Stomach smooth muscle (tissue), 2 donors: Measurements from ENCODE around the gene YEATS4.
"Not testable (repeated sequence)": the region's sequence is repeated elsewhere in the genome, so short reads cannot be mapped to it uniquely, and the experiment has no call there.

Experiments used
- H3K27ac ChIP-seq: one replicate; pipeline ENCODE4 v1.7.0; 2013; ENCODE audit warnings: mild to moderate bottlenecking, low read length, inconsistent platforms
- H3K27me3 ChIP-seq, 2 donors: one replicate each; pipeline ENCODE4 v1.7.0; 2013; ENCODE audit warnings: low read length in 2 of 2; ENCODE audit not compliant: insufficient read depth in 2 of 2, control insufficient read depth in 1 of 2
- H3K36me3 ChIP-seq, 2 donors: one replicate each; pipeline ENCODE4 v1.7.0; 2013; ENCODE audit warnings: low read length in 2 of 2; ENCODE audit not compliant: control insufficient read depth in 2 of 2, insufficient read depth in 2 of 2
- H3K4me1 ChIP-seq: one replicate; pipeline ENCODE4 v1.7.0; 2013; ENCODE audit warnings: low read length; ENCODE audit not compliant: control insufficient read depth, insufficient read depth
- H3K4me3 ChIP-seq, 2 donors: one replicate each; pipeline ENCODE4 v1.7.0; 2013; ENCODE audit warnings: low read length in 2 of 2
- H3K9ac ChIP-seq, 2 donors: one replicate each; pipeline ENCODE4 v1.7.0; 2013; ENCODE audit warnings: low read length in 2 of 2, mild to moderate bottlenecking in 1 of 2
- H3K9me3 ChIP-seq, 2 donors: one replicate each; pipeline ENCODE4 v1.7.0; 2013; ENCODE audit warnings: low read length in 2 of 2; ENCODE audit not compliant: control insufficient read depth in 2 of 2
- donor health status: healthy.
- donor health status: Pancreatic carcinoma.

YEATS4 gene

DNA sequence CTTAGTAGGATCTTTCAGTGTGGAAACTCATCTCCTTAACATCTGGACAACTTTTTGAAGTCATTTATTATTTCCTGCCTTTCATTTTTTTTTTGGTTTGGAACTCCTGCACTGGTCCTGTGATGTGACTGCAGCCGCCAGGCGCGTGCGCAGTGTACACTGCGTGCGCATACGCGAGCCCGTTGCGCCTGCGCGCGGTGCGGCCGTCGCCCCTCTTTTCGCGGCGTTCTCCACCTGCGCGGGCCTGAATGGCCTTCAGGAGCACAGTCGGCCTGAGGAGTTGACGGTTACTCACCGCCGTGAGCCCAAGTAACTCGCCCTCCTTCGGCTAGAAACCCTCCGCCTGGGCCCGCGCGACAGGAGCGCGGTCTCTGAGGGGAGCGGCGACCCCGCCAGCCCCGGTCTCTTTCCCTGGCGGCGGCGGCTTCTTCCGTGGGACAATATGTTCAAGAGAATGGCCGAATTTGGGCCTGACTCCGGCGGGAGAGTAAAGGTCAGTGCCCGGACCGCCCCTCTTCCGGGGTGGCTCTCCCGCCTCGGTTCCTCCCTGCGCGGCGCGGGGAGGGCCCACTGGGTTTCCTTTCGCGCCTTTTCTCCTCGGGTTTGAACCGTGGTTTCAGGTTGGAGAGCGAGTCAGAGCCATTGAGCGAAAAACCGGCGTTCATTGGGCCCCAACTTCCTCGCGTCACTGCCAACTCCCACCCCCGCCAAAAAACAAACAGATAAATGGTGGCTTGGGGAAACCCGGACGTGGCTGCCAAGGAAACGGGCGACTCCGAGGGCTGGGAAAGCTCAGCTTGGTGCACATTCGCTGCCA, at the start of gene YEATS4:
YEATS4 (plus strand) TSS at position 213 of the 817 bp plus-strand sequence; CDS start at position 443, 230 bp downstream.
- H3K4me3 ChIP-seq, result peak within 1 kb of the TSS; percentile 88 to 98
- H3K36me3 ChIP-seq, result no peaks in the 10 kb centered on the region
- peak within 1 kb of the TSS; percentile 86 for H3K27ac ChIP-seq
- H3K27me3 ChIP-seq, result no peaks in the 10 kb centered on the region
- peaks cover 7% of the 10 kb centered on the region for H3K4me1 ChIP-seq
- H3K9ac ChIP-seq, result peak within 1 kb of the TSS; percentile 60 to 91
- no peaks in the 10 kb centered on the region for H3K9me3 ChIP-seq

DNA sequence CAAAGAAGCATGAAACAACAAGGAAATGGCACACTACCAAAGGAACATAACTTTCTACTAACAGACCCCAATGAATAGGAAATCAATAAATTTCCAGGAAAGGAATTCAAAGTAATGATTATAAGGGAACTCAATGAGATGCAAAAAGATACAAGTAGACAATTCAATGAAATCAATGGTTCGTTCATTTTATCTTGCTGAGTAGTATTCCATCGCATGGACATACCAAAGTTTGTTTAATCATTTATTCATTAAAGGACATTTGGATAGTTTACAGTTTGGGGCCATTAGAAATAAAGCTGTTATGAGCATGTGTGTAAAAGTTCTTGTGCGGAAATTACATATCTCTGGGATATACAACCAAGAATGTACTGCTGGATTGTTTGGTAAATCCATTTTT, 46.3 kb upstream of the YEATS4 start:
- H3K4me3 ChIP-seq, result no peak overlapping the region
- no peaks in the 10 kb centered on the region for H3K4me1 ChIP-seq
- no peaks in the 10 kb centered on the region for H3K27me3 ChIP-seq

DNA sequence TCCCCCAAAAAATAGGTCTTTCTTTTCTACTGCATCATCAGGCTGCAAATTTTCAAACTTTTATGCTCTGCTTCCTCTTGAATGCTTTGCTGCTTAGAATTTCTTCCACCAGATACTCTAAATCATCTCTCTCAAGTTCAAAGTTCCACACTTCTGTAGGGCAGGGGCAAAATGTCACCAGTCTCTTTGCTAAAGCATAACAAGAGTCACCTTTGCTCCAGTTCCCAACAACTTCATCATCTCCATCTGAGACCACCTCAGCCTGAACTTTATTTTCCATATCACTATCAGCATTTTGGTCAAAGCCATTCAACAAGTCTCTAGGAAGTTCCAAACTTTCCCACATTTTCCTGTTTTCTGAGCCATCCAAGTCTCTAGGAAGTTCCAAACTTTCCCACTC, 42.8 kb upstream of the YEATS4 start:
- H3K27ac ChIP-seq, result not testable (repeated sequence)

More for the DNA sequence above, 46.3 kb upstream of the YEATS4 start:
- Histone ChIP-seq H3K9ac (no peak overlapping the region), H3K27ac (no peak overlapping the region), H3K9me3 (peaks cover 0 to 4% of the 10 kb centered on the region in 2 donors), H3K36me3 (no peaks in the 10 kb centered on the region)

DNA sequence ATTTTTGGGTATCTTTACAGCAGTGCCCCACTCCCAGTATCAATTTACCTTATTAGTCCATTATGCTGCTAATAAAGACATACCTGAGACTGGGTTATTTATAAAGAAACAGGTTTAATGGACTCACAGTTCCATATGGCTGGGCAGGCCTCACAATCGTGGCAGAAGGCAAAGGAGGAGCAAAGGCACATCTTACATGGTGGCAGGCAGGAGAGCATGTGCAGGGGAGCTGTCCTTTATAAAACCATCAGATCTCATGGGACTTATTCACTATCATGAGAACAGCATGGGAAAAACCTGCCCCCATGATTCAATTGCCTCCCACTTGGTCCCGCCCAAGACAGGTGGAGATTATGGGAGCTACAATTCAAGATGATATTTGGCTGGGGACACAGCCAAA, 42.3 kb upstream of the YEATS4 start:
- not testable (repeated sequence) for H3K9me3 ChIP-seq, H3K36me3 ChIP-seq, H3K4me3 ChIP-seq, H3K27me3 ChIP-seq, H3K4me1 ChIP-seq, H3K27ac ChIP-seq, H3K9ac ChIP-seq

More for the DNA sequence above, 42.8 kb upstream of the YEATS4 start:
- not testable (repeated sequence) for H3K9me3 ChIP-seq, H3K9ac ChIP-seq, H3K27me3 ChIP-seq, H3K4me1 ChIP-seq, H3K36me3 ChIP-seq, H3K4me3 ChIP-seq

DNA sequence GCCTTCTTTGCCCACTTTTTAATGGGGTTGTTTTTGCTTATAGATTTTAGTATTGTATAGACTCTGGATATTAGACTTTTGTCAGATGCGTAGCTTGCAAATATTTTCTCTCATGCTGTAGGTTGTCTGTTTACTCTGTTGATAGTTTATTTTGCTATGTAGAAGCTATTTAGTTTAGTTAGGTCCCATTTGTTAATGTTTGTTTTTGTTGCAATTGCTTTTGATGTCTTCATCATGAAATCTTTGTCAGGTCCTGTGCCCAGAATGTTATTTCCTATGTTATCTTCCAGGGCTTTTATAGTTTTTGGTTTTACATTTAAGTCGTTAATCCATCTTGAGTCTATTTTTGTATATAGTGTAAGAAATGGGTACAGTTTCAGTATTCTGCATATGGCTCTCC, 41.3 kb upstream of the YEATS4 start:
- no peak overlapping the region for H3K4me3 ChIP-seq
- H3K36me3 ChIP-seq, result no peaks in the 10 kb centered on the region
- no peak overlapping the region for H3K27ac ChIP-seq
- no peaks in the 10 kb centered on the region for H3K4me1 ChIP-seq
- H3K9ac ChIP-seq, result no peak overlapping the region
- H3K9me3 ChIP-seq, result peaks cover 0 to 4% of the 10 kb centered on the region in 2 donors
- H3K27me3 ChIP-seq, result no peaks in the 10 kb centered on the region

DNA sequence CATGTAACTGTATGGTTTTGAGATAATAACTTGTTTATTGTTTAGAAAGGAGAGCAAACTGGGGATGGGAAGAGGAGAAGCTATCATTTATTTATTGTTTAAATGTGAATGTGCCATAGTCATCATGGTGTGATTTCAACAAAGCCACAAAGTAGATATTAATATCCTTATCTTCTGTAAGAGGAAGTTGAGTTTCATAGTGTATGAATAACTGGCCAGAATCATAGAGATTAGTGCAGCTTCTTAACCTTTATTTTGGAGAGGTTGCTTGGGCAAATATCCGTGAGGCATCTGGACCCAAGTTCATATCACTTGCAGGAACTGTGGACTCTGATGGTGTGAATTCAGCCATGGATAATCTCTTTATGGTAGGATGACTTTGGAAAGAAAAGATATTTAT, 38.2 kb upstream of the YEATS4 start:
- Histone ChIP-seq H3K4me3 (no peak overlapping the region), H3K36me3 (no peaks in the 10 kb centered on the region), H3K9ac (no peak overlapping the region), H3K27ac (no peak overlapping the region), H3K9me3 (no peaks in the 10 kb centered on the region), H3K4me1 (no peaks in the 10 kb centered on the region), H3K27me3 (no peaks in the 10 kb centered on the region)

DNA sequence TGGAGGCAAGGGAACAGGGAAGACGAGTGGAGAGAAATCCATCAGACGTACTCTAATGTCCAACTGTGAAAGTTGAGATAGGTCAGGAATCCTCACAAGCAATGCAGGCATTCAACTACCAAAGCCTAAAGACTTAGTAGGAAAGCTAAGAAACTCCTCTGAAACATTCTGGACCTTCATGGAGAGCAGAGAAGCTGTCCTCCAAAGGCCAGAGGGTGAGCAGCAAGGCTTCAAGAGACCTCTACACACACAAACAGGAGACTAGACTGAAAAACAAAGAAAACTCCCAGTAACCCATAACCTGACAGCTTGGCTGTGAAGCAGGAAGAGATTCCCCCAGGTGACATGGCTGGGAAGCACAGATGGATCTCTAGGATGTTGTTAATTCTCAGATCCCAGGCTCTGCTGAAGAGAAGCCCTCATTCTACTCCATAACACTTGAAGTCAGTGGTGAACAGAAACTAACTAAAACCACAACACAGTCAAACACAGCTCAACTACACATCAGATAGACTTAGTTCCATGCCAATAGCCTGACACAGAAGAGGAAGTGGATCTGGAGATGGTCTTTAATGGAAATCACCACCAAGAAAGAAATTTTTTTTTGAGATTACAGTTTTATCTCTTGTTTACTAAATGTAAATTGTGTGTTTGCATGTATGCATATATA, 34.6 kb upstream of the YEATS4 start:
- Histone ChIP-seq H3K9me3 (no peaks in the 10 kb centered on the region), H3K27me3 (no peaks in the 10 kb centered on the region), H3K36me3 (no peaks in the 10 kb centered on the region), H3K4me1 (no peaks in the 10 kb centered on the region), H3K4me3 (no peak overlapping the region), H3K27ac (no peak overlapping the region), H3K9ac (no peak overlapping the region)

DNA sequence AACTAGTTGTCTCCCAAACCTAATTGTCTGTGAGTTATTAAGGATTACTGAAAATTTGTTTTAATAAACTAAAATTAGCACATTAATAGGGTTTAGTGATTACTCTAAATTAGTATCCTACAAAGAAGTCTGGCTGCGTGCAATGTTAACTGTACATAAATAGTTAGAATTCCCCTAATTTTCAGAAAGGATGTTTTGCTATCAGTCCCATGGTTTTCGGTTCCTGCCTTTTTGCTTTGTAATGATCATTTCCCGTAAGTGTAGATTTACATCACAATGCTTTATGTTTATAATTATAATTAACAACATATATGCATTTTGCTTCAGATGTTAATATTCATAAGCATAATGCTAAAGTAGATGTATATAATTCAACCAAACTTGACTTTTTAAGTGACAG, 31.1 kb upstream of the YEATS4 start:
- Histone ChIP-seq H3K4me3 (no peak overlapping the region), H3K27me3 (no peaks in the 10 kb centered on the region), H3K9me3 (no peaks in the 10 kb centered on the region), H3K27ac (no peak overlapping the region), H3K4me1 (no peaks in the 10 kb centered on the region), H3K9ac (no peak overlapping the region), H3K36me3 (no peaks in the 10 kb centered on the region)

DNA sequence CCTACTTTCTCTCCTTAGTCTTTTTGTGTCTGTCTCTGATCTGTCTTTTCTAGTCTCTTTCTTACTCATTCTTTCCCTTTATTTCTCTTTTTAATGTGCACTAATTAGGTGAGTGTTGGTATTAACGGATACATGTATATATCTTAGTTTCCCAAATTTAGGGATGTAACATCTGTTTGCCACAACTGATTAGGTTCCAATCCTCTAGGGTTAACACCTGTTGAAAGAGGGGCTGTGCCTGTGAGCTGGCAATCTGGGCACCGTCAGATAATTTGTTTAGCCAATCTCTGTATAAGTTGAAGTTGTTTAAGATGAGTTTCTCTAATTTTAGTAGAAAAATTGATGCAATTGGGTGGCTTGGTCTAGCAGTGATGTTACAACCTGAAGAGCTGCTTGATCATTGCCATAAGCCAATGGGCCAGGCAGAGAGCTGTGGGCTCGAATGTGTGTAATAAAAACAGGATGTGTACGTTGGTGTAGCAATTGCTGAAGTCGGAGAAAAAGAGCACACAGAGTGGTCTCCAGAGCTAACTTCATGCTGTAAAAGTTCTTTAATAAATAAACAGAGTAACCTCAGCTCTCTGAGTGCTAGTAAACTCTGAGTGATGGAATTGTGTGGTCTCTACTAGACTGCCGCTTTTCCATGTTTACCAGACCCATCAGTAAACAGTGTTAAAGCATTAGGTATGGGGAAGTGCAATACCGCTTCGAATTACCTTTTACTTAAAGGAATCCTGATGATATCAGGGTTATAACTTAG, 29.7 kb upstream of the YEATS4 start:
- no peak overlapping the region for H3K9ac ChIP-seq

DNA sequence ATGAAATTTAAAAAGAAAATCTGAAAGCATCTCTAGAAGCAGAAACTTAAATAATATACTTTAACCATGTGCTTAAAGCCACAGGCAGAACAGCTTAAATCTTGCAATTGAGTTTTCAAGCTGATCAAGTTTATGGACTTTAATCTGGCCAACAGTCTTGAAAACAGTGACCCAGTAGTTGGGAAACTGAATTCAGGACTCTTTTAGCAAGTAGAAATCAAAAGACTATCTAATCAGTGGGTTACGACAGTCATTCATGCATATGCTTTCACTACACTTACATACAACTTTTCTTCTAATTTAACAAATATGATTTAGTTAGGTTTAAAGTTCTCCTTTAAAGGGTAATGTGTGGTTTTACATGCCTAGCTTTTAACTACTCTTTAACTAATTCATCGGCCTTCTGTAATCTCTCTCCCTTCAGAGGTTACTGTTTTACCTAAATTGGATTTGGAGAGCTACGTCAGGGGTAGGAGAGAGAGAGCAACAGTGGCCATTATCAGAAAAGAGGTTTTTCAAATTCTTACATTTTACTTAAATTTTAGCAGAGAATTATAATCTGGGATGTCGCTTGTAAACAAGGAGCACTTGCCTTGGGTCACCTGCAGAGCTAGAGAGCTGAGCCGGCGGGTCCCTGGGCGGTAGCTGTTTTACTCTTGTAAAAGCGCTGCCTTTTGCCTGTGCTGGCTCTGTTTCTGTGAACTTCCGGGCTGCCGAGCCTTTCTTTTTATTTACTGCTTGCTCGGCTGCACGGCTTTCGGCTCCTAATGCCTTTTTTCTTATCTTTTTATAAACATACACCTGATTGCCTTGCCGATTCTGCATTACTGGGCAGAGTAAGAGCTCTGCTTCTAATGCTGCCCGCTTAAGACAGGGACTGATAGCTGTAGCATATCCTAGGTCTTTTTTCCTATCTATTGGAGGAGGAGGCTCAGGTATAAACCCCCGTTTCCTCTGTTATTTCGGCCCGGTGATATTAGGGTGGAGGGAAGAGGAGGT, 28.8 kb upstream of the YEATS4 start:
- Histone ChIP-seq H3K4me1 (no peaks in the 10 kb centered on the region), H3K27me3 (no peaks in the 10 kb centered on the region), H3K9ac (peak overlapping the region; percentile 46 to 68), H3K27ac (no peak overlapping the region), H3K4me3 (peak overlapping the region; percentile 73 to 78), H3K9me3 (no peaks in the 10 kb centered on the region), H3K36me3 (no peaks in the 10 kb centered on the region)

More for the DNA sequence above, 29.7 kb upstream of the YEATS4 start:
- no peaks in the 10 kb centered on the region for H3K36me3 ChIP-seq
- no peaks in the 10 kb centered on the region for H3K27me3 ChIP-seq
- no peak overlapping the region for H3K4me3 ChIP-seq
- H3K27ac ChIP-seq, result no peak overlapping the region
- no peaks in the 10 kb centered on the region for H3K9me3 ChIP-seq
- H3K4me1 ChIP-seq, result no peaks in the 10 kb centered on the region
